GM12874 (cell line): ENCODE results near the gene STOML1.

Experiments
- TF ChIP-seq, protein P1 (sequence below): IDR thresholded peaks from 2 replicates; pipeline ENCODE4 v1.5.1; 2011; ENCODE audit warnings: low read depth, mild to moderate bottlenecking, control low read depth, low read length, moderate library complexity; ENCODE audit not compliant: insufficient read depth

STOML1 gene

DNA sequence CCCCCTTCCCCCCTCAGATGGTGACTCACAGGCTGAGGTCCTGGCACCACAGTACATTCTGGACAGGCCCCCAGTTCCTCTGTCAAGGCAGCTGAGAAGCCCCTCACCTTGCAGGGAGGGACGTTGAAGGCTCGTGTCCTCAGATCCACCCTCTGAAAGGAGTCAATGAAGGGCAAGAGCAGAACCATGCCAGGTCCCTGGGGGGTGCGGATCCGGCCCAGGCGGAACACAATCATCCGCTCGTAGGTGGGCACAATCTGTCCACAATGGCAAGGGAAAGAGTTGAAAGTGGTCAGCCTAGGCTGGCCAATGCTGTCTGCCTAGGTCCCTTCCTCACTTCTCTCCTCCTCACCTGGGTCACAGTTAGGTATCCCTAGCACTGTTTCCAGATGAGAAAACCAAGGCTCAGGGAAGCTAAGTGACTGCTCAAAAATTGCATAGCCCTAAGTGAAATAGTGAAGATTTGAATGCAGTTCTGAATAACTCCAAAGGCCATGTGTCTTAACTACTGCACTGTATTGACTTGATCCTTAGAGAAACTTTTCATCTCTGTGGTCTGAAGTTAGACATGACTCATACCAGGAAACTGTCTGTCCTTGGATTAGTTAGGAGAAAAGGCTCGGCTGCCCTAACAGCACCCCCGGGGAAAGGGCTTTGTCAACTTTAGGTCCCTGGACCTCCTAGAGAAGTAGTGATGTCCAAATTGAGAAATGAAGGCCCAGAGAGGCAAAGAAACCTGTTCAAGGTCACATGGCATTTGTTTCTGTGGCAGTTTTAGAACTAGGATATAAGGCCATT lies 2.9 kb downstream of the STOML1 start:
- TF ChIP-seq, protein P1, sequence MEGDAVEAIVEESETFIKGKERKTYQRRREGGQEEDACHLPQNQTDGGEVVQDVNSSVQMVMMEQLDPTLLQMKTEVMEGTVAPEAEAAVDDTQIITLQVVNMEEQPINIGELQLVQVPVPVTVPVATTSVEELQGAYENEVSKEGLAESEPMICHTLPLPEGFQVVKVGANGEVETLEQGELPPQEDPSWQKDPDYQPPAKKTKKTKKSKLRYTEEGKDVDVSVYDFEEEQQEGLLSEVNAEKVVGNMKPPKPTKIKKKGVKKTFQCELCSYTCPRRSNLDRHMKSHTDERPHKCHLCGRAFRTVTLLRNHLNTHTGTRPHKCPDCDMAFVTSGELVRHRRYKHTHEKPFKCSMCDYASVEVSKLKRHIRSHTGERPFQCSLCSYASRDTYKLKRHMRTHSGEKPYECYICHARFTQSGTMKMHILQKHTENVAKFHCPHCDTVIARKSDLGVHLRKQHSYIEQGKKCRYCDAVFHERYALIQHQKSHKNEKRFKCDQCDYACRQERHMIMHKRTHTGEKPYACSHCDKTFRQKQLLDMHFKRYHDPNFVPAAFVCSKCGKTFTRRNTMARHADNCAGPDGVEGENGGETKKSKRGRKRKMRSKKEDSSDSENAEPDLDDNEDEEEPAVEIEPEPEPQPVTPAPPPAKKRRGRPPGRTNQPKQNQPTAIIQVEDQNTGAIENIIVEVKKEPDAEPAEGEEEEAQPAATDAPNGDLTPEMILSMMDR, result no peak

DNA sequence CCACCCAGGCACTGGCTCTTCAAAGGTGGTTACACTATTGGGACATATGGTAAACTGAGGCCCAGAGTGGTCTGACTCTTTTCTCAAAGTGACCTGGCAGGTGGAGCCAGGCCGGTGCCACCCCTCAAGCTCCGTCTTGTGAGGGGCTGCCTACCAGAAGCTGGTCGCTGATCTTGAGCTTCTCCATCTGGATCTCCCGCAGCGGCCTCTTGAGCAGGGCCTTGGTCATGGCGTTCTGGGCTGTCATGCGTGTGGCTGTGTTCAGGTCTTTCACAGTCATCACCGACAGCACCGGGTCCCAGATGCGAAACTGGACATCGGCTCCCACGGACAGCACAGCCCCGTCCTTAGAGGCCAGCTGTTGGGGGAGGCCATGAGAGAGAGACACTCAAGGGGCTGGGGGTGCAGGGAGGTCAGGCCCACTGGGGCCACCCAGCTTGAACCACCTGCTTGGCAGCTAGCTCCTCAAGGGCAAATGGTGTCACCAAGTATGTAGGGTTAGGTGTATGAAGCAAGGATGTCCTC lies 3.6 kb downstream of the STOML1 start:
- TF ChIP-seq, protein P1, result no peak

DNA sequence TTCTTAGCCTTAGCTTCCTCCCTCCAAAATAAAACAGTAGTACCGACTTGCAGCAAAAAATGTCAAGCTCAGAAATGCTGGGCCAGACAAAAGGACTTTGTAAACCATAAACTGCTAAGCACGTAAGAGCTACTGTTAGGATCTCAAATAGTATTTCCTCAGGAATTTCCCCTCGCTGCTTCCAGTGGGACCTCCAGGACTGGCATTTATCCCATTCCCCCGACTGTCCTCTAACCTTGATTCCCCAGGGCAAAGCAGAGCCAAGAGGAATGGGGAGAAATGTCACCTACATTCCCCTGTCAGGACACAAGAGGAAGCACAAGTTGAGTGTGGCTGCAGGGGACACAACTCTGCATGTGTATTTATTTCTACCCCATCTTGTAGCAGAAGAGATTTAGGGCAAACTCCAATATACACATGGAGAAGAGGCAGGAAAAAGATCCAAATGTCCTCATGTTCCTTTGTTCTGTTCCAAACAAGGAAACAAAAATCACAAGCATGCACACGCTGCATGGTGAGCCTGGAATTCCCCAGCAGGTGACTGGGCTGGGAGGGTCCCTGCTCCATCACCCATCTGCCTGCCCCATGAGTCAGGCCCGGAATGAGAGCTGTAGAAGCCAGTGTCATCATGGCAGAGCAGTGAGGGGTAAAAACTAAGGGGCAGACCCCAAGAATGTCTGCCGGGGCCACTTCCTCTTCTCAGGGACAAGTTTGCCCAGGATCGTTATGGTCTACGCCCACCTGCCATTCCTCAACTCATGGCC lies 4.2 kb downstream of the STOML1 start:
- TF ChIP-seq, protein P1, result no peak

DNA sequence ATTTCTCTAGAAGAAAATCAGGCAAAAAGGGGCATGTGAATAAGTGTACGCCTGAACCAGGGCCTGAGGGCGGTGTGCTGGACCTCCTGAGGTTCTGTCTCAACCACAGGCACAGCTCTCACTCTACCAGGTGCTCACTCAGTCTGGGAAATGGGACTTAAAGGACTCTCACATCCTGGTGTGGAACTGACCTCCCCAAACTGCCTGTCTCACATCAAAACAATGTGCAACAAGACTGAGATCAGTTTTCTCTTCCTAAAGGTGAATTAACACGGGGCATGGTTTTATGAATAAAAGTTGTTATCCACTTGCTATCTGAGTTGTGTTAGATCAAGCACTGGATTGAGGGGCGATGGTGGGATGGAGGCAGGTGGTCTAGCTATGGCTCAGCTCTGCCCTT lies 4.8 kb downstream of the STOML1 start:
- TF ChIP-seq, protein P1, result no peak

DNA sequence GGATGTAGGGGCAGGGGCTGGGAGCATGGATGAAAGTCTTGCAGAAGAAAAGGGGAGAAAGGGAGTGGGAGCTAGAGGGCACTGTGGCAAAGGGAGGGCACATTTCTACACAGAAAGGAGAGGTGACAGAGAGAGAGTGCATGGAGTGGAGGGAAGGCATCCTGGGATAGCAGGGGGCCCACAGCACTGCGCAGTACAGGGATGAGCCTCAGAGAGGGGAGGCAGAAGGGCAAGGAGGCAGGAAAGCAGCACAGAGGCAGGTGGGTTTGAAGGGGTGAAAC lies 5.4 kb downstream of the STOML1 start:
- TF ChIP-seq, protein P1, result no peak

DNA sequence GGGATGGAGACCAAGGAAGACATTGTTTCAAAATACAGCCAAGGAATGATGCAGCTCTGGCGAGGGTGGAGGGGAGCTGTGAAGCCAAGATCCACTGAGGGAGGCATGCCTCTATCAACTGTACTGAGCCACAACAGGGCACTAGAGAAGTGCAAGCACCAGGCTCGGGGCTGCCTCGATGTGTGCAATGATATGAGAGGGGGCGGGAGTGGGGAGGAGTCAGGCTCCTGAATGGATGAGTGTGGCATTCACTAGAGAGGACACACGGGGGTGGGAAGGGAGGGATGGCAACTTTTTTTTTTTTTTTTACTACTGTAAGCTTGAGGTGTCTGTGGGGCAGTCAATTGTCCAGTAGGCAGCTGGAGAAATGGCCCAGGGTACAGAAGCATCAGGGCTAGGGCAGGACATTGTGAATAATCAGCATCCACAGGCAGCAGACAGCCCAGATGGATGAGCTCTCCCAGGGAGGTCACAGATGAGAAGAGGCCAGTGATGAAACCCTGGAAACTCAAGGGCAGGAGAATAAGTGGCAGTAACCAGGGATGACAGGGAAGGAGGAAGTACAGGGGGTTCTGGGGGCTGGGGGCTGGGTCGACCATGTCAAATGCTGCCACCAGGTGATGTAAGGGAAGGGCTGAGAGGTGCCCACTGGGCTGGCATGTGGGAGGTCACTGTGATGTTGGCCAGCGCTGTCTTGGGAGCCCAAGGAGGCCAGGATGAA lies 5.9 kb downstream of the STOML1 start:
- TF ChIP-seq, protein P1, result no peak

DNA sequence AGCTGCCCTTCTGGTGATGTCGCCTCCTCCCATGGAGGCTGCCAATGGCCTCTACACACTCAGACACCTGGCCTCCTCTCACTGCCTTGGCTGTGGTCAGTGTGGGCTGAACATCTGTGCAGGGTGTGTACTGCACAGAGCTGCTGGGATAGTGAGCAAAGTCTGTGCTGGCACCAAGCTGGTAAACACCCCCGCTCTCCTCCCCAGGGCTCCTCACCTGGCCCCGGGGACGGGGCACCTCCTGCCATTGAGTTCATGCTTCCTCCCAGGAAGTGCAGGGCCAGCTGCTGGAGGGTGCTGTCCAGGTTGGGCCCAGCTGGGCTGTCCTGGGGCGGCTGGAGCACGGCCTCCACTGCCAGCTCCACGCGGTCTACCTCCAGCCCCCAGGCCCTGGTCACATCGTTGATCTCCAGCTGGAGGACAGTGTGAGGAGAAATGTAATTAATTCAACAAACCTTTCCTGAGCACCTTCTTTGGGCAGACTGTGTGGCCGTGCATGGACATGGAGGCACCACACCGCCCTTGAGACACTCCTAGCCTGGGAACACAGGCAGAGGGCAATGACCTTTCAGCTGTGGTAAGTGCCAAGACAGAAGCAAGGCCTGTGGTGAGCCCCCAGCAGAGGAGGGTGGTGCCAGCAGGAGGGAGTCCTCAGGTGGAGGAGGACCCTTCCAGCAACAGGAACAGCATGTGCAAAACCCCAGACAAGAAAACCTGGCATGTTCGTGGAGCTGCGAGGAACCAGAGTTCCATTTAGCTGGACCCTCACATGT lies 6.8 kb downstream of the STOML1 start:
- TF ChIP-seq, protein P1, result no peak
